HepG2 (cell line): ENCODE data around the gene MEX3B. TPM values are rescaled to one million over a fixed set of nuclear protein-coding genes. Genes with fewer than 3 reads are reported as not detected.

Experiments
- ATAC-seq: fragments of 200-7000 bp; cut with Tn5 transposase; 3 replicates; pipeline ENCODE4 v1.9.1; 2020; ENCODE audit warnings: mild to moderate bottlenecking, moderate library complexity
- BruUV-seq: library from RNA; stranded (reverse); fragments of 400-500 nt; replicated peaks from 2 replicates; lab custom pipeline; 2021; lab: Mats Ljungman, UMichigan
- CTCF ChIA-PET: fragments of 300-600 bp; formaldehyde crosslinking; extraction: SDS; loops from one replicate; lab custom pipeline; 2021; ENCODE audit warnings: low total read pairs, inconsistent platforms, low intra/inter-chr PET ratio; lab: Yijun Ruan, JAX
- POLR2A ChIA-PET: fragments of 350-600 bp; sonication (Branson Sonifier 250); formaldehyde crosslinking; loops from one replicate; lab custom pipeline; 2020; ENCODE audit warnings: antibody characterized with exemption, inconsistent platforms; lab: Yijun Ruan, JAX
- DNase-seq: peaks from one replicate; pipeline ENCODE4 v3.0.0-alpha.2; 2015; ENCODE audit warnings: low spot score
- FAIRE-seq: peaks from 3 replicates; lab custom pipeline; 2011; peaks lifted over from hg19 to GRCh38; lab: Jason Lieb, UNC
- H2AFZ ChIP-seq: one replicate; pipeline ENCODE4 v1.6.1; 2011; ENCODE audit warnings: low read length, inconsistent platforms
- H3K27ac ChIP-seq: fragments of 300-600 bp; 3 replicates; pipeline ENCODE4 v1.8.0; 2011; ENCODE audit warnings: mixed run types, mild to moderate bottlenecking, mixed read lengths, low read length, inconsistent platforms; ENCODE audit not compliant: insufficient read depth; ENCODE audit errors: extremely low read length
- H3K27me3 ChIP-seq, 2 experiments: fragments of 200-600 bp in 1 of 2; 2 replicates in 1 of 2; 3 replicates in 1 of 2; pipeline versions ENCODE4 v1.6.0 to v1.8.0; 2011; ENCODE audit warnings: low read length in 2 of 2, mild to moderate bottlenecking in 2 of 2, moderate library complexity in 2 of 2, inconsistent platforms in 1 of 2; ENCODE audit not compliant: insufficient read depth in 2 of 2, control insufficient read depth in 1 of 2
- H3K36me3 ChIP-seq, 2 experiments: fragments of 200-600 bp in 1 of 2; replicated peaks in 1 of 2; 2 replicates in 1 of 2; 3 replicates in 1 of 2; pipeline versions ENCODE4 v1.5.1 to v1.8.0; 2011; ENCODE audit warnings: low read length in 2 of 2, inconsistent platforms in 1 of 2; ENCODE audit not compliant: insufficient read depth in 2 of 2, control insufficient read depth in 1 of 2
- H3K4me1 ChIP-seq: 2 replicates; pipeline ENCODE4 v1.5.1; 2012; ENCODE audit warnings: low read length, inconsistent platforms; ENCODE audit not compliant: insufficient read depth
- H3K4me2 ChIP-seq: 2 replicates; pipeline ENCODE4 v1.6.0; 2011; ENCODE audit warnings: low read depth, low read length, inconsistent platforms
- H3K4me3 ChIP-seq, 3 experiments: fragments of 200-600 bp in 1 of 3; sonication (generic), shearing (Covaris generic) in 1 of 3; replicated peaks in 1 of 3; 2 replicates each; pipeline ENCODE4 v1.5.1; 2011 to 2016; ENCODE audit warnings: low read length in 3 of 3, inconsistent platforms in 2 of 3, low read depth in 2 of 3, mild to moderate bottlenecking in 2 of 3, control low read depth in 1 of 3, mixed read lengths in 1 of 3; ENCODE audit not compliant: insufficient read depth in 1 of 3
- H3K79me2 ChIP-seq: one replicate; pipeline ENCODE4 v1.6.1; 2011; ENCODE audit warnings: low read length, inconsistent platforms; ENCODE audit not compliant: insufficient read depth
- H3K9ac ChIP-seq: 2 replicates; pipeline ENCODE4 v1.6.0; 2011; ENCODE audit warnings: mild to moderate bottlenecking, low read depth, low read length, inconsistent platforms; ENCODE audit not compliant: insufficient read depth
- H3K9me3 ChIP-seq: 2 replicates; pipeline ENCODE4 v1.5.1; 2012; ENCODE audit warnings: mild to moderate bottlenecking, low read length
- H4K20me1 ChIP-seq: 2 replicates; pipeline ENCODE4 v1.6.0; 2011; ENCODE audit warnings: inconsistent platforms, mild to moderate bottlenecking, low read length, moderate library complexity; ENCODE audit not compliant: insufficient read depth
- MED8 ChIP-seq: sonication (generic); formaldehyde crosslinking; IDR thresholded peaks from 2 replicates; pipeline ENCODE4 v1.8.1; 2023; ENCODE audit warnings: mild to moderate bottlenecking, missing genetic modification reagents; ENCODE audit not compliant: insufficient replicate concordance
- NCOR1 ChIP-seq: fragments of 200-600 bp; sonication (generic); IDR thresholded peaks from 2 replicates; pipeline ENCODE4 v1.7.0; 2017; ENCODE audit warnings: antibody characterized with exemption, low read length, borderline replicate concordance
- RORA ChIP-seq: sonication (generic); formaldehyde crosslinking; IDR thresholded peaks from 2 replicates; pipeline ENCODE4 v1.5.0; 2020; ENCODE audit warnings: mild to moderate bottlenecking, missing genetic modification reagents, moderate library complexity
- ZFYVE20 ChIP-seq: sonication (generic); formaldehyde crosslinking; IDR thresholded peaks from 2 replicates; pipeline ENCODE4 v1.8.0; 2023; ENCODE audit warnings: low read depth, mild to moderate bottlenecking, moderate library complexity, missing genetic modification reagents, borderline replicate concordance
- ZSCAN29 ChIP-seq: sonication (generic); formaldehyde crosslinking; conservative IDR thresholded peaks from 2 replicates; pipeline ENCODE4 v1.4.0; 2020; ENCODE audit warnings: mild to moderate bottlenecking, missing genetic modification reagents
- WGBS: methylation state at CpG from one replicate; pipeline ENCODE4 v1.1.6; 2017; ENCODE audit warnings: low lambda C conversion rate; 5-methylcytosine and 5-hydroxymethylcytosine counted together
- in situ Hi-C: cut with HindIII; loops from 2 replicates; pipeline ENCODE4 v1.10.0; 2017; ENCODE audit warnings: low pct_unique_long_range_greater_than_20kb; ENCODE audit not compliant: extremely low pct_ligation_motif_present
- intact Hi-C: fragments of 100-400 bp; cut with micrococcal nuclease; formaldehyde crosslinking; loops from one replicate; pipeline ENCODE4 v1.10.0; 2022; ENCODE audit not compliant: unreplicated experiment
- polyA plus RNA-seq, 8 experiments: library from polyadenylated mRNA; depleted of rRNA in 3 of 8; stranded (reverse) in 7 of 8; unstranded in 1 of 8; fragments of >200 nt; fragmentation: Illumina TruSeq in 4 of 8; extraction: Trizol in 4 of 8; gene quantifications; 2 replicates each; pipeline versions ENCODE4 v1.2.1 to v1.2.3, GENCODE V29; 2011 to 2016; ENCODE audit warnings: low read depth in 4 of 8, missing spikeins in 1 of 8, mixed read lengths in 1 of 8; ENCODE audit not compliant: insufficient read depth in 1 of 8
- total RNA-seq, 5 experiments: library from RNA; depleted of rRNA; stranded (reverse); fragments of >200 nt; fragmentation: Illumina TruSeq; extraction: Trizol; gene quantifications; 2 replicates each; pipeline ENCODE4 v1.2.3, GENCODE V29; 2016; ENCODE audit warnings: low read depth in 1 of 5
- TF ChIP-seq, protein P1 (sequence below): sonication (generic); formaldehyde crosslinking; IDR thresholded peaks from 2 replicates; pipeline ENCODE4 v1.8.1; 2022; ENCODE audit warnings: low read depth, mild to moderate bottlenecking, missing genetic modification reagents
- TF ChIP-seq, protein P2 (sequence below): sonication (generic); formaldehyde crosslinking; conservative IDR thresholded peaks from 2 replicates; pipeline ENCODE4 v1.4.0; 2020; ENCODE audit warnings: missing genetic modification reagents
- TF ChIP-seq, protein P3 (sequence below): sonication (generic); formaldehyde crosslinking; IDR thresholded peaks from 2 replicates; pipeline ENCODE4 v1.4.0; 2020; ENCODE audit warnings: mild to moderate bottlenecking, missing genetic modification reagents

MEX3B gene
- total and polyA plus RNA-seq, 2 of the 13 experiments (the other 11 are each of a cell fraction or from before 2014, with no cell fraction given), result 0.48 to 0.62 TPM

DNA sequence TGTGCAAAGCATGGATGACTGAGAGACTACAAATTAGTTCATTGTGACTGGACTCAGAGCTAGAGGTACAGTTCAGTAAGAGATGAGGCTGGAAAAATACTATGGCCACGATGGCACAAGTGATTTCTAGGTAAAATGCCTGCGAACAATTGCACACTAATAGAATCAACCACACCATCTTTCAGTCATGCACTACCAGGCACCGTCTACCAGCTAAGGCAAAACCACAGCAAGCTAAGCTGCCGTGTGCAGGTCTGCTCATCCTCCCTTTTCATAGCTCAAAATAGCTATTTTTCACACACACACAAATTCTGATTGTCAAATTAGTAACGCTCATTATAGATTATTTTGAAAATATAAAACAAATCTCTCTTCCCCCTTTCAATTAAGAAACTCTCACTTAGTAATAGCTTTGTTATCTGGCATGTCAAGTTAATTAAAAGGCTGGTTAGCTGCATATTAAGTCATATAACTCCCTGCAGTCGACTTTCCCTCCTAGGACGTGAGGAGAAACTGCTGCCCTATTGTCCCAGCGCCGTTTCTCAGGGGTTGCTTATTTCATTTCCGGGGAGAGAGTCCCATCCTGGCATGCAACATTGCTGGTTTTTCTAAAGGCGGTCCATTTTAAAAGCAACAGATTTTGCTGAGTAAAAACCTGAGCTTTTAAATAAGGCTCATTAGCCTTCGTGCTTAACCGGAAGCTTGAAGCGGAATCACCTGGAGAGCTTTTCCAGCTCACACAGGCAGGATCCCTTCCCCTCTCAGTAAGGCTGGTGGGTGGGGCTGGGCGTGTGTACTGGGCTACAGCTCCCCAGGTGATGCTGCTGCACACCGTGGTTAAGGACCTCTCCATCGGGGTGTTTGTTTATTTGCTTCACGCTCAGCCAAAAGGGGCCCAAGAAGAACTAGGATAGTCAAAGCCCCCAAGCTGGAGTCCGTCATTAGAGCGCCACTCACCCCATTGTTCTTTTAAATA is 16.9 kb upstream of the MEX3B start (continued):
- TF ChIP-seq, protein P1, sequence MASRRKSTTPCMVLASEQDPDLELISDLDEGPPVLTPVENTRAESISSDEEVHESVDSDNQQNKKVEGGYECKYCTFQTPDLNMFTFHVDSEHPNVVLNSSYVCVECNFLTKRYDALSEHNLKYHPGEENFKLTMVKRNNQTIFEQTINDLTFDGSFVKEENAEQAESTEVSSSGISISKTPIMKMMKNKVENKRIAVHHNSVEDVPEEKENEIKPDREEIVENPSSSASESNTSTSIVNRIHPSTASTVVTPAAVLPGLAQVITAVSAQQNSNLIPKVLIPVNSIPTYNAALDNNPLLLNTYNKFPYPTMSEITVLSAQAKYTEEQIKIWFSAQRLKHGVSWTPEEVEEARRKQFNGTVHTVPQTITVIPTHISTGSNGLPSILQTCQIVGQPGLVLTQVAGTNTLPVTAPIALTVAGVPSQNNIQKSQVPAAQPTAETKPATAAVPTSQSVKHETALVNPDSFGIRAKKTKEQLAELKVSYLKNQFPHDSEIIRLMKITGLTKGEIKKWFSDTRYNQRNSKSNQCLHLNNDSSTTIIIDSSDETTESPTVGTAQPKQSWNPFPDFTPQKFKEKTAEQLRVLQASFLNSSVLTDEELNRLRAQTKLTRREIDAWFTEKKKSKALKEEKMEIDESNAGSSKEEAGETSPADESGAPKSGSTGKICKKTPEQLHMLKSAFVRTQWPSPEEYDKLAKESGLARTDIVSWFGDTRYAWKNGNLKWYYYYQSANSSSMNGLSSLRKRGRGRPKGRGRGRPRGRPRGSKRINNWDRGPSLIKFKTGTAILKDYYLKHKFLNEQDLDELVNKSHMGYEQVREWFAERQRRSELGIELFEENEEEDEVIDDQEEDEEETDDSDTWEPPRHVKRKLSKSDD (CRISPR knock-in tag), result no peak
- TF ChIP-seq RORA (CRISPR knock-in tag), result no peak

DNA sequence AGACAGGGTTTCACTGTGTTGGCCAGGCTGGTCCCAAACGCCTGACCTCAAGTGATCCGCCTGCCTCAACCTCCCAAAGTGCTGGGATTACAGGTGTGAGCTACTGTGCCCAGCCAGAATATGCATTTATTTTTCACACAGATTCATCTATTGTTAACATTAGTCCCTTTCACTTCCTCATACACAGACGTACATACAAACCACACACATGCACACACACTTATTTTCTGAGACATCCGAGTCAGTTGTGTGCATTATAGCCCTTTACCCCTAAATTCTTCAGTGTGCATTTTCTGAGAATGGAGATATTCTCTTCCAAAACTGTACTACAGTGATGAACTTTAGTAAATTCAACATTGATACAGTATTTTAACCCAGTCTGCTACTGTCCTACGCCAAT is 15.0 kb upstream of the MEX3B start:
- Histone ChIP-seq H4K20me1 (no peaks in the 10 kb centered on the region), H2AFZ (no peak overlapping the region), H3K4me2 (no peak overlapping the region), H3K4me1 (no peaks in the 10 kb centered on the region), H3K36me3 (no peaks in the 10 kb centered on the region), H3K9me3 (no peaks in the 10 kb centered on the region), H3K27ac (no peak overlapping the region), H3K4me3 (no peak overlapping the region), H3K79me2 (no peaks in the 10 kb centered on the region), H3K27me3 (peaks cover 6 to 50% of the 10 kb centered on the region in 2 experiments; a peak in 3 of 5 replicates), H3K9ac (no peak overlapping the region)
- DNase-seq (no peak), ATAC-seq (no peak), FAIRE-seq (no peak)
- BruUV-seq, result no TSS peak
- CTCF ChIA-PET, result no interaction called here
- POLR2A ChIA-PET, result no interaction called here
- WGBS, result 3% methylated on average over 5 of the region's 5 CpGs
- intact Hi-C loops (no loop called here), in situ Hi-C loops (no loop called here)
- TF ChIP-seq ZFYVE20 (CRISPR knock-in tag), result no peak
- TF ChIP-seq NCOR1, result no peak
- TF ChIP-seq, protein P2, sequence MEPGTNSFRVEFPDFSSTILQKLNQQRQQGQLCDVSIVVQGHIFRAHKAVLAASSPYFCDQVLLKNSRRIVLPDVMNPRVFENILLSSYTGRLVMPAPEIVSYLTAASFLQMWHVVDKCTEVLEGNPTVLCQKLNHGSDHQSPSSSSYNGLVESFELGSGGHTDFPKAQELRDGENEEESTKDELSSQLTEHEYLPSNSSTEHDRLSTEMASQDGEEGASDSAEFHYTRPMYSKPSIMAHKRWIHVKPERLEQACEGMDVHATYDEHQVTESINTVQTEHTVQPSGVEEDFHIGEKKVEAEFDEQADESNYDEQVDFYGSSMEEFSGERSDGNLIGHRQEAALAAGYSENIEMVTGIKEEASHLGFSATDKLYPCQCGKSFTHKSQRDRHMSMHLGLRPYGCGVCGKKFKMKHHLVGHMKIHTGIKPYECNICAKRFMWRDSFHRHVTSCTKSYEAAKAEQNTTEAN, result no peak
- no peak for TF ChIP-seq ZSCAN29 (CRISPR knock-in tag)
- TF ChIP-seq, protein P3, sequence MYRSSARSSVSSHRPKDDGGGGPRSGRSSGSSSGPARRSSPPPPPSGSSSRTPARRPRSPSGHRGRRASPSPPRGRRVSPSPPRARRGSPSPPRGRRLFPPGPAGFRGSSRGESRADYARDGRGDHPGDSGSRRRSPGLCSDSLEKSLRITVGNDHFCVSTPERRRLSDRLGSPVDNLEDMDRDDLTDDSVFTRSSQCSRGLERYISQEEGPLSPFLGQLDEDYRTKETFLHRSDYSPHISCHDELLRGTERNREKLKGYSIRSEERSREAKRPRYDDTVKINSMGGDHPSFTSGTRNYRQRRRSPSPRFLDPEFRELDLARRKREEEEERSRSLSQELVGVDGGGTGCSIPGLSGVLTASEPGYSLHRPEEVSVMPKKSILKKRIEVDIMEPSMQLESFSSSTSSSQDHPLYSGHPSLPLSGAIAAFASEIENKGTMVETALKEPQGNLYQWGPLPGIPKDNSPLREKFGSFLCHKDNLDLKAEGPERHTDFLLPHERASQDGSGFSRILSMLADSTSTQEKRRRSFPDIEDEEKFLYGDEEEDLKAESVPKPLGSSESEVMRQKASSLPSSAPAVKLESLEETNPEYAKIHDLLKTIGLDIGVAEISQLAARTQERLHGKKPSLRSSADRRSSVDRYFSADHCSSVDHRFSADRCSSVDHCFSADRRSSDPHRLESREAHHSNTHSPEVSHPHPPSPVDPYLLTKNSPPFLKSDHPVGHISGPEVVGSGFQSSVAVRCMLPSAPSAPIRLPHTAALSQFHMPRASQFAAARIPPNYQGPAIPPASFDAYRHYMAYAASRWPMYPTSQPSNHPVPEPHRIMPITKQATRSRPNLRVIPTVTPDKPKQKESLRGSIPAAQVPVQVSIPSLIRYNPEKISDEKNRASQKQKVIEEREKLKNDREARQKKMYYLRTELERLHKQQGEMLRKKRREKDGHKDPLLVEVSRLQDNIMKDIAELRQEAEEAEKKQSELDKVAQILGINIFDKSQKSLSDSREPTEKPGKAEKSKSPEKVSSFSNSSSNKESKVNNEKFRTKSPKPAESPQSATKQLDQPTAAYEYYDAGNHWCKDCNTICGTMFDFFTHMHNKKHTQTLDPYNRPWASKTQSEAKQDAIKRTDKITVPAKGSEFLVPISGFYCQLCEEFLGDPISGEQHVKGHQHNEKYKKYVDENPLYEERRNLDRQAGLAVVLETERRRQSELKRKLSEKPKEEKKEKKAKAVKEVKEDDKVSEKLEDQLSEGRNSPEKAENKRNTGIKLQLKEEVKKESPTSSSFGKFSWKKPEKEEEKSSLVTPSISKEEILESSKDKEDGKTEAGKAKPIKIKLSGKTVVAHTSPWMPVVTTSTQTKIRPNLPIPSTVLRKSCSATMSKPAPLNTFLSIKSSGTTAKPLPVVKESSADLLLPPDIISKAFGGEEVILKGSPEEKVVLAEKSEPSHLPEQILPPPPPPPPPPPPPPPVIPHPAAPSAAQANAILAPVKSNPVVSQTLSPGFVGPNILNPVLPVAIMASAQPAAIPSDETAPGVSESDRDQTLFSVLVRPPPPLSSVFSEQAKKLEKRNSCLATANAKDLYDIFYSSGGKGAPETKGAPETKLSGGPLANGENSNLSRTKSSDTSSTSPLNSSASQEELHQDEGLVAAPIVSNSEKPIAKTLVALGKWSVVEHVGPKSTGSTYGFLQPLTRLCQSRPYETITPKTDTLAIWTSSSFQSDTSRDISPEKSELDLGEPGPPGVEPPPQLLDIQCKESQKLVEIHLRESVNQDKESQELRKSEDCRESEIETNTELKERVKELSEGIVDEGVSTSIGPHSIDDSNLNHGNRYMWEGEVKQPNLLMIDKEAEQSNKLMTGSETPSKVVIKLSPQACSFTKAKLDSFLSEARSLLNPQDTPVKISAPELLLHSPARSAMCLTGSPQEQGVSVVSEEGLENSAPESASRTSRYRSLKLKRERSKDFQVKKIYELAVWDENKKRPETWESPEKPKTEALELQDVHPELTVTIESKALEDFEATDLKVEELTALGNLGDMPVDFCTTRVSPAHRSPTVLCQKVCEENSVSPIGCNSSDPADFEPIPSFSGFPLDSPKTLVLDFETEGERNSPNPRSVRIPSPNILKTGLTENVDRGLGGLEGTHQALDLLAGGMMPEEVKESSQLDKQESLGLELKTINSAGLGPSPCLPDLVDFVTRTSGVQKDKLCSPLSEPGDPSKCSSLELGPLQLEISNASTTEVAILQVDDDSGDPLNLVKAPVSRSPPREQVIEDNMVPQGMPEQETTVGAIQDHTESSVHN (CRISPR knock-in tag), result no peak
- TF ChIP-seq MED8 (CRISPR knock-in tag), result no peak
